GM19455 (cell line): ENCODE measurements around the gene SNPH.

ENCODE experiments used
- ATAC-seq: cut with Tn5 transposase; IDR thresholded peaks from one replicate; pipeline ENCODE4 v1.9.1; 2021; ENCODE audit not compliant: unreplicated experiment

The SNPH gene

GRCh38 chr20:1286267-1287024 is 20.4 kb downstream of the SNPH start:
- no peak for ATAC-seq

- no peak for ATAC-seq
These were observed 21.2 kb downstream of the SNPH start for GRCh38 chr20:1287306-1287705.

DNA sequence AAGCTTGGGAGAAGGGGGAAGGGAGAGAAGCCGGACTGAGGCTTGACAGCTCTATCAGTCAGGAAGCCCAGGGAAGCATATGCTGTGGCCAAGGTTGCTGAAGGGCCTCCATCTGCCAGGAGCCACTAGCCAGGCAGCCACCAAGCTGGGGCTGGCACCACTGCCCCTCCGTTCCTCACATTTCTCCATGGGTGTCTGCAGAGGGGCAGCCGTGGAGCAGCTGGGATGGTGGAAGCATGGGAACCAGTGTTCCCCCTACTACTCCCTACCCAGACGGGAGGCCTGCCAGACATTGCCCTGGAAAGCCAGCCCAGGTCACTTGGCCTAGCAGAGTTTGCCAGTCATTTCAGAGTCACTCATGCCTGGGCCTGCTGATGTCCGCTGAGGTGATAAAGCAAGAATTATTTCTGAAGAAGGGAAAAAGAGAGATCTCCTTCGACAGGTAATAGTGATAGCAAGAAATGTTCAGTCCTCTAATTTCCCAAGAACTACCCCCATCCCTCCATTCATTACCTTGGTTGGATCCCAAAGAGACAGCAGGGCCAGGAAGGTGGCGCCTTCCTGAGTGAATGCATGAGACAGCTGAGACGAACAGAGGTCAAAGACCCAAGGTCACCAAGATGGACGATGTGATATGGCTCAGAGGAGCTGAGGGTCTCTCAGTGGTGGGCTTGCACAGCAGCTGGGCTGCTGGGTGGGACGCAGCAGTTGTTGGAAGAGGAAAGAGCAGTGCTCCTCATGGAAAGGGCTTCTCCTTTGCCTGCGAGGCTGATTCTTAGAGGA is 21.9 kb downstream of the SNPH start:
- no peak for ATAC-seq

GRCh38 chr20:1291191-1291741 is 25.2 kb downstream of the SNPH start:
- no peak for ATAC-seq

DNA sequence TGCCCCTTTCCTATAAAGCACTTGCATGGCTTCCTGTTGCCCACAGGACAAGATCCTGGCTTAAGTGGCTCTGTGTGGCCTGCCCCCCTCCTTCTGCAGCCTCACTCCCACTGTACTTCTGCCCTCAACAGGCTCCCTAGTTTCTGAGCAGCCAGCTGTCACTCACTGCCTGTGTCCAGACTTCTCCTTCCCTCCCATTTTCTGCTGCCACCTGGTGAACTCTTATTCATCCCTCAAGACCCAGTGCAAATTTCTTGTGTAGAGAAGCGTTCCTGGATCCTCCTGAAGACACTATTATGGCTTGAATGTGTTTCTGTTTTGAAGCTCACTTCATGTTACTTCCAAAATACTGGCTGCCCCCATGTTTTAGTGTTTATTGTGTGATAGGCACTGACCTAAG is 26.5 kb downstream of the SNPH start:
- ATAC-seq = no peak

GRCh38 chr20:1293641-1294379 is 27.7 kb downstream of the SNPH start:
- no peak for ATAC-seq

GRCh38 chr20:1294497-1294896 is 28.4 kb downstream of the SNPH start:
- no peak for ATAC-seq

DNA sequence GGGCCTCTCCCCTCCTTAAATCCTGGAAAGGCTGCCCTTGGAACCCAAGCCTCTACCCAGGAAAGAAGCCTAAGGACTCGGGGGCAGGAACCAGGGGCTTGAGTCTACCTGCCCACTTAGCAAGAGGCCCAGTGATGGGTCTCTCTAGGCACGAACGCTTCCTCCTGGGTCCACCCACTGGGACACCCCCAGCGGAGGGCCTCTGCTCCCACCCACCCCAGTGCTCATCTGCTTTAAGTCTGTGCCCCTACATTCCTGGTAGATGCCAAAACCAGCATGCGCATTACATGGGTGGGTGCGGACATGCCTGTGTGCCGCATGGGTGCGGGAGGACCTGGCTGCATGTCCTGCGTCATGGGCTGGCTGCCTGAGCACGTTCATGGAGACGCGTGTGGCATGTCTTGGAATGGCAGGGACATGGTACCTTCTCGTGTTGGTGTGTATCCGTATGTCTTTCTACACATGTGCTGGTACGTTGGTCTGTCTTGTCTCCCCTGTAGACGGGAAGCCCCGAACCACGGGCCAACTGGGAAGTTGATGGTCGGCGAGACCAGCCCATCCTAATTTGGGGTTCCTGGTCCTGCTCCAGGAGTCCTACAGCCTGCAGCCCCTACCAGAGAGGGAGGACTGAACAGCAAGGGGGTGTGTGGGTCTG is 29.3 kb downstream of the SNPH start:
- ATAC-seq = no peak

DNA sequence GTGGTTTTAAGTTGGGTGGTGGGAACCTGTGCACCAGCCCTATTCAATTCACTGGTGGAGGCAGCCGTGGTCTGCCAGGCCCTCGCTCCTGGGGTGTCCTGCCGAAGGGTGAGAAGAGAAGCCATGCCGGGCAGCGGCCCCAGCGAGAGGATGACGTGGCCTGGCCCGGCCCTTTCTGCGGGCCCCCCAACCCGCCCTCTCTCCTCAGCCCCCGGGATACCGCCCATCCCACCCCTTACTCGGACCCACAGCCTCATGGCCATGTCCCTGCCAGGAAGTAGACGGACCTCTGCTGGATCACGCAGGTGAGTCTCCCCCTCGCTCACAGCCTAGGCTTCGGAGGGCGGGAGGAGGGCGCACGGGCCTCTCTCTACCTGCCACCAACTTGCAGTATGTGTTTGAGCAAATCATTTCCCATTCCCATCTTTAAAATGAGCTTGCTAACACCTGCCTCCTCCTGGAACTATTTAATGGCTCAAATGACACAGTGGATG is 30.1 kb downstream of the SNPH start:
- no peak for ATAC-seq

DNA sequence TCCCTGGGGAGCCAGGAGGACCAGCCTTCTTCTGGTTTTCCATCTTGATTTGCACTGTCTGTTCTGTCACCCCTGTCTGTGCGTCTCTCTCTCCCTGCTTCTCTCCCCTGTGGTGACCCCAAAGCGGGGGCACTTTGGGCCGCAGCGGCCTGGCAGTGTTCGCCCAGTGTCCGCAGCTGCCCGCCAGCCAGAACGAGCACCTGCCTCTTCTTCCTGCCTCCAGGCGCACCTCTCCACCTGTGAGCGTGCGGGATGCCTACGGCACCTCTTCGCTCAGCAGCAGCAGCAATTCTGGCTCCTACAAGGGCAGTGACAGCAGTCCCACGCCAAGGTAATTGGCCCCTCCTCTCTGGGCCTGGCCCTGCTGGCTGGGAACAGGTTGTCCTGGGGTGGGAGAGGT is 30.8 kb downstream of the SNPH start:
- no peak for ATAC-seq

DNA sequence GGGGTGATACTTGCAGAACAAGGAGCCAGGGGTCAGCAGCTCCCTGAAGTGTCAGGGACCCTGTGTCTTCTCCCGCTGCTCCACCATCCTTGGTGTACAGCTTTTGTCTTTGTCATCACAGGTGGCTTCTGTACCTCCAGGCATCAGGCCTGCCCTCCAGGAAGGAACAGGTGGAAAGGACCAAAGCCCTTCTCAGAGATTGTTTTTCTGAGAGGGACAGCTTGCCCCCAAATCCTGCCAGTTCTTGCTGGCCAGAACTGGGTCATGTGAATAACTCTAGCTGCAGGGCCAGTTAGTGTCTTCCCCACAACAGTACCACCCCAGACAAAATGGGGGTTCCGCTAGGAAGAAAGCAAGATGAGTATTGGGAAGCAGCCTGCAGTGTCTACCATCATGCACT is 31.4 kb downstream of the SNPH start:
- ATAC-seq = no peak

- no peak for ATAC-seq
These were observed 32.1 kb downstream of the SNPH start for GRCh38 chr20:1298166-1298565.

DNA sequence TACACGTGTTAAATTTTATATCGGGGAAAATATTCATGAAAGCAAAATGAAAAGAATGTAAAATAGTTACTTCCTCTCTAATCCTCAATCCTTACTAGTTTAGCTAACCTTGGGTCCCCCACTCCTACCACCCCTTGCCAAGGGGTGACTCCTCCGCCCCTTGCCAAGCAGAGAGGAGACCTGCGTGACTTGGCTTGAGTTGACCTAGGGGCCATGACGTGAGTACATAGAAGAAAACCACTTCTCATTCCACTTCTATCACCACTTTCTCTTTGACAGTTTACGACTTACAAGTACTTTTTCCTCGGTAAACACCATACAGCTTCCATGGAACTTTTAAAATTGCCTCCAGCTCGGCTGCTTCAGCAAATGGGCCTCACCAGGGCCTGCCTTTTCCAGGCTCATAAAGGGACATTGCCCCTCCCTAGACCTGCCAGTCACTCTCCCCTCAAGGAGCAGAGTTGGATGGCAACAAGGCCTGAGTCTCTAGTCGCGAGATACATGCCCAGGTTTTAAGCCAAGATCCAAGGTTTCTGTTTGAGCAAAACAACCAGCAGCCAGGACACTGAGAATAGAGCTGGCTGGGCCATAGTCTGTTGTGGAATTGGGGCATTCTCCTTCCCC is 32.9 kb downstream of the SNPH start:
- no peak for ATAC-seq

DNA sequence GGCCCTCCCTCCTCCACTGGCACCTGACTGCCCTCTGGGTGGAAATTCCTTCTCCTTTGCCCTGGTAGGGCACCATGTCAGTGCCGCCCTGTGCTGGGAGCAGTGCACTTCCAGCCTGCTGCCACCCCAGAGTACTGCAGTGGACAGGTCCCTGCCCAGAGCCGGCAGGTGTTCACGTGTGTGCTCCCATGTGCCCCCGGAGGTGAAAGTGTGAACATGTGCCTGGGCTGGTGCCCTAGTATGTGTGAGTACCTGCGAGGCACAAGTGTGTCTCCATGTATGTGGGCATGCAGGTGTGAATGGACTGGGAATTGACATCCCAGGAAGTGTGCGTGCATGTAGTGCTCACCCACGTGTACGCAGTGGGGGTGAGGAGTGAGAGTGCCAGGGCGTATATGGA is 33.4 kb downstream of the SNPH start:
- ATAC-seq = no peak

DNA sequence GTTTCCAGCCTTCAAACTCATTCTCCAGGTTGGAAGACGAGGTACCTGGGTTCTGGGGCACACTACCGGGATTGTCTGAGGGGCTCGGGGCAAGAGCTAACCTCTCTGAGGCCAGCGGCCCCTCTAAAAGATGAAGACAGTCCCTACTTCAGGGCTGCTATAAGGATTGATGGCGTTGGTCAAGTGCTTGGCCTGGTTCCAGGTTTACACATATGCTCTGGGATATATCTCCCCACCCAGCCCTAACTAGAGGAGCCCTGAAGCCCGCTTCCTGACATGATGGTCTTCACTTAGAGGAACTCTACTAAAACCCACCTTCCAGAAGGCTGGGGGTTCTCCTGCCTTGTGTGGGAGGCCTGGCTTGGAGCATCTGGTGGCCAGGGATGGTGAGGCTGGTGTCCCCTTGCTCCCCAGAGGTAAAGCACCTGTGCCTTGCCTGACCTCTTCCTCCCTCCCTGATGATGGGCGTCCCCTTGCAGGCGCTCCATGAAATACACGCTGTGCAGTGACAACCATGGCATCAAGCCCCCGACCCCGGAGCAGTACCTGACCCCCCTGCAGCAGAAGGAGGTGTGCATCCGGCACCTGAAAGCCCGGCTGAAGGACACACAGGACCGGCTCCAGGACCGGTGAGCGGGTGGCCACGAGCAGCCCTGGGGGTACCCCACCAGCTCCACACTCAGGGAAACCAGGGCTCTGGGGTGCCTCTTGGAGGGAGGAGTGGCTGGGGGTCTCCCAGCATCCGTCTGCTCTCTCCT is 34.2 kb downstream of the SNPH start:
- ATAC-seq = no peak

DNA sequence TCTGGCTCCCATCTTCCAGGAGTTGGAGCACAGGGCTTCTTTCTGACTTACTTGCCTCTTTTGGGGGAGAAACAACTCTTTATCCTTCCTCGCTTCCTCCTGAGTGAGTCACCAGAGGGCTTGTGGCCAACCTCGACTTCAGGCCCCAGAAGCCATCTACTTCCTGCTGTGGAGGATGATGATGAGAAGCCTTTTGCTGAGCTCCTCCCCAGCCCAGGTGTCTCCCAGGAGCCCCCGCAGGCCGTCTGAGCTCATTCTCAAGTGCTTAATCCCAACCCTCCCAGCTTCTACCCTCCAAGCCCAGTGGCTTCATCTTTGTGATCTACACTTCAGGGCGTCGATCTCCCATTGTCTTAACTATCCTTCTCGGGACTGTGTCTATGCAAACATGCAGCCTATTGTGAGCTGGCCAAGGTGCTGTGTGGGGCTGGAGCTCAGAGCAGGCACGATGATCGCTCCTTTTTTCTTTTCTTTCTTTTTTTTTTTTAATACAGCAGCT is 35.0 kb downstream of the SNPH start:
- ATAC-seq = no peak

DNA sequence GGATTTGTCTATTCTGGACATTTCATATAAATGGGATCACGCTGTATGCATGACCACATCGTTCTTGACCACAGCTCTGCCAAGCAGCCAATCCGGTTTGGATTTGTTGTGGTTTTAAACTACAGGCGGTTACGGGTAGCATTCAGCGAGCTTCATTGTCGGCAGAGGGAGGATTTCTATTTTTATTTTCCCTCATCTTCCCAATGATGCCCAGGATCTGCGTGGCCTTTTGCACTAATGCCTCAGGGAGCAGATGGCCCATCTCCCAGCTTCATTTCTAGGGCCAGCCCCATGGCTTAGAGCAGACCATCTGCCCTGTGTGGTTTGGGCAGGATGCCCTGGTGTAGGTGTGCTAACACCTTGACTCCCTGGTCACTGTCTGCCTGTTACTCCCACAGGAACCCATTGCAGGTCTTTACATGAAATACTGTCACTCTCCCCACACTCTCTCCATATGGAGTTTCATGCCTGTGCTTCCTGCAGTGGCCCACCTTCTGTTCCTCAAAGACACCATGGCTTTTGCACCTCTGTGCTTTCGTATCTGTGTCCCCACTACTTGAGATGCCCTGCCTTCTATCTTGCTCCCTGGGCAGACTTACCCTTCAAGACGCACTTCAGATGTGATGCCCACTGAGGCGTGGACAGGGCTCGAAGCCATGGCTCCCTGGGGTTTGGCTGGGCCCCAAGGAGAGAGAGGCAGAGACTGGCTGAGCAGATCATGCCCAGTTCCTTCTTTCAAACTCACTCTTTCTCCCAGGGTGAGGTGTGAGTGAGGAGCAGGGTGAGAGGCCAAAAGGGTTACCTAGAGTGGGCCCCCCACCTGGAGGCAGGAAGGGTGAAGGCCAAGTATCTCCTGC is 36.8 kb downstream of the SNPH start:
- no peak for ATAC-seq

GRCh38 chr20:1304710-1305515 is 38.8 kb downstream of the SNPH start:
- no peak for ATAC-seq
